Measurements from ENCODE around the gene SCFD2. TPM values are rescaled to one million over a fixed set of nuclear protein-coding genes. Genes with fewer than 3 reads are reported as not detected.

SCFD2 gene
- total and polyA plus RNA-seq, 7 donors = 3.7 to 16.6 (median 10.7) TPM

DNA sequence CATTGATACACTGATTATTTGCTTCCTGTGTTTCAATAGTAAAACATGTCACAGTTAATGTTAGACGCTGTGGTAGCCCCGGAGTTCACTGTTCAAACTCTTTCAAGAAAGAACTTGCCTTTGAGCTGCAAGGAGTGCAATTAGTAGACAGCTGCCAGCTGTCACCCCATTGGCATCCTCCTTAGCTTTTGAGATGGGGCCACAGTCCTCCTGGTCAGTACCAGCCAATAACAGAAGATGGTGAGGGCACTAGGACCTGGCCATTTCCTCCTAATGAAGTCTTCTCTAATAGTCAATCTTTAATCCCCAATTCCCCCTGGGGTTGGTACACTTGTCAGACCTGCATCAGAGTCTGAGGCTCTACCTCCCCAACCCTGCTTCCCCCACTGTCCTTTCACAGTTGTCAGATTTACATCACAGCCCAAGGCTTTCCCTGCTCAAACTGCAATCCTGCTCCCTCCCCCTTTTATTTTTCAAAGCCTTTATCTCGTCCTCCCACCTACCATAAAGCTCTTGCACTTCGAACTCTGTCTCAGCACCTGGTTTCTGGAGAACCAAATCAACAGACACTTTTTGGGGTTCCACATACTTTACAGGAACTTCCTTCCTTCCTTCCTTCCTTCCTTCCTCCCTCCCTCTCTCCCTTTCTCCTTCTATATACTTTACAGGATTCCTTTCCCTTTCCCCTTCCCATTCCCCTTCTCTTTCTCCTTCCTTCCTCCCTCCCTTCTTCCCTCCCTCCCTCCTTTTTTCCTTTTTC lies 321.8 kb downstream of the SCFD2 start:
- no peak for DNase-seq
- Histone ChIP-seq H3K9me3 (no peaks in the 10 kb centered on the region), H3K27ac (no peak overlapping the region), H3K27me3 (no peaks in the 10 kb centered on the region), H3K4me1 (no peaks in the 10 kb centered on the region), H3K36me3 (no peaks in the 10 kb centered on the region), H3K4me3 (no peak overlapping the region)
- intact Hi-C loops (cut with DNase I) = no loop called here
- TF ChIP-seq EP300 (IDR thresholded peaks at IDR 0.05) = no peak
- TF ChIP-seq, protein P1, sequence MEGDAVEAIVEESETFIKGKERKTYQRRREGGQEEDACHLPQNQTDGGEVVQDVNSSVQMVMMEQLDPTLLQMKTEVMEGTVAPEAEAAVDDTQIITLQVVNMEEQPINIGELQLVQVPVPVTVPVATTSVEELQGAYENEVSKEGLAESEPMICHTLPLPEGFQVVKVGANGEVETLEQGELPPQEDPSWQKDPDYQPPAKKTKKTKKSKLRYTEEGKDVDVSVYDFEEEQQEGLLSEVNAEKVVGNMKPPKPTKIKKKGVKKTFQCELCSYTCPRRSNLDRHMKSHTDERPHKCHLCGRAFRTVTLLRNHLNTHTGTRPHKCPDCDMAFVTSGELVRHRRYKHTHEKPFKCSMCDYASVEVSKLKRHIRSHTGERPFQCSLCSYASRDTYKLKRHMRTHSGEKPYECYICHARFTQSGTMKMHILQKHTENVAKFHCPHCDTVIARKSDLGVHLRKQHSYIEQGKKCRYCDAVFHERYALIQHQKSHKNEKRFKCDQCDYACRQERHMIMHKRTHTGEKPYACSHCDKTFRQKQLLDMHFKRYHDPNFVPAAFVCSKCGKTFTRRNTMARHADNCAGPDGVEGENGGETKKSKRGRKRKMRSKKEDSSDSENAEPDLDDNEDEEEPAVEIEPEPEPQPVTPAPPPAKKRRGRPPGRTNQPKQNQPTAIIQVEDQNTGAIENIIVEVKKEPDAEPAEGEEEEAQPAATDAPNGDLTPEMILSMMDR (IDR thresholded peaks at IDR 0.05) = no peak
- TF ChIP-seq POLR2A (IDR thresholded peaks at IDR 0.05) = no peak
- TF ChIP-seq POLR2AphosphoS5 (IDR thresholded peaks at IDR 0.05) = no peak
- 54 to 76% methylated on average over 4 of the region's 4 CpGs for WGBS, 2 donors

DNA sequence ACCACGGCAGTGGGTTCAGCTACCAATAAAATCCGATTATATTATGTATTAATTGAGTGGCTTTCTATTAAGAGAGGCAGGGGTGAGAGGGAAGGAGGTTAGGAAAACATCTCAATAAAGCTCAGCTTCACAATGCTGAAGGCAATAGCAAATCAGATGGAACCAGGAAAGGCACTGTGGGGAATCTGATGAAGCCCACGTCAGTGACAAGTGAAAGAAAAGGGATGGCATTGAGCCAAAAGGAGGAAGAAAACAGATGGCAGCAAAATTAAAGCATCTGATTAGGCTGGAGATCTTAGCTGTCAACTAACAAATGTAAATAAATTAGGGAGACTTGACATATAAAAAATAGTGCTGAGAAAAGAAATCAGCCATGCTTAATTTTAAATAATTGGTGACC lies 322.8 kb downstream of the SCFD2 start:
- H3K4me1 ChIP-seq = no peaks in the 10 kb centered on the region
- 77 to 83% methylated on average over 3 of the region's 3 CpGs for whole genome bisulfite sequencing, 2 donors
- H3K27ac ChIP-seq = no peak overlapping the region
- no peaks in the 10 kb centered on the region for H3K9me3 ChIP-seq
- intact Hi-C loops (cut with DNase I) = no loop called here
- no peaks in the 10 kb centered on the region for H3K27me3 ChIP-seq
- DNase-seq = no peak
- no peak overlapping the region for H3K4me3 ChIP-seq
- TF ChIP-seq EP300 (IDR thresholded peaks at IDR 0.05) (no peak), POLR2A (IDR thresholded peaks at IDR 0.05) (no peak), POLR2AphosphoS5 (IDR thresholded peaks at IDR 0.05) (no peak)
- TF ChIP-seq, protein P1 (IDR thresholded peaks at IDR 0.05) = no peak
- H3K36me3 ChIP-seq = no peaks in the 10 kb centered on the region

DNA sequence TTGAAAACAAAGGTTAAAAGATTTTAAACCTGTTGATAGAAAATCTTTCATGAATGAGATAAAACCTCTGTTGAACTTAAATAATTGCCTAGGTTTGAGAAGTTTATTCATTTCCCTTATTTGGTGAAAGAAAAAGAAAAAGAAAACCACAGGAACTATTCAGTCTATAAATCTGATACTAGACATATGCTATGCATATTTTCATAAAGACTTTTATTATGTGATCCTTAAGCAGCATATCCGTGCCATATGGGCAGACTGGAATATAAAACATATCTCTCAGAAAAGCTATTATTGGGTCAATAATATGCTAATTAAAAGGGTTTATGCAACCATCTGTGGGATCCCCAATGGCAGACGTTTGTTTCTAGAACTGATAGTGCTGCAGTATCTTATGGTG lies 325.0 kb downstream of the SCFD2 start:
- no peaks in the 10 kb centered on the region for H3K4me1 ChIP-seq
- intact Hi-C loops (cut with DNase I) = no loop called here
- no peak overlapping the region for H3K27ac ChIP-seq
- no peak for DNase-seq
- no peaks in the 10 kb centered on the region for H3K27me3 ChIP-seq
- H3K4me3 ChIP-seq = no peak overlapping the region
- no peaks in the 10 kb centered on the region for H3K9me3 ChIP-seq
- WGBS, 2 donors = 79 to 86% methylated on average over 2 of the region's 2 CpGs
- TF ChIP-seq EP300 (IDR thresholded peaks at IDR 0.05) (no peak), POLR2AphosphoS5 (IDR thresholded peaks at IDR 0.05) (no peak), POLR2A (IDR thresholded peaks at IDR 0.05) (no peak)
- TF ChIP-seq, protein P1 (IDR thresholded peaks at IDR 0.05) = no peak
- no peaks in the 10 kb centered on the region for H3K36me3 ChIP-seq

DNA sequence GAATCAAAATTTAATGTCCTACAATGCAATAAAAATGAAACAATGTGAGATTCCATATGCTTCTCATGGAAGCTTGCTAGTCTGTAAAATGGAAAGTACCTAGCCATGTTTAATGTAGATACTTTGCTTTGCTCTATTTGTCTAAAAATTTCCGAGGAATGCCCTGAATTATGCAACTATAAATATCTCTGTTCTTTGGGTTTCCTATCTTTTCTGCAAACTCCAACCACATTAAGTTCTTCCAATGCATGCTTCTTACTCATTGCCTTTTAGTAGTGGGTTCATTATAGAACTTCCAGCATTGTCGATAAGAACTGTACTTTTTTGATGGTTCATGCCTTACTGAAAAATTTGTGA lies 325.4 kb downstream of the SCFD2 start:
- no peak for TF ChIP-seq EP300 (IDR thresholded peaks at IDR 0.05)
- TF ChIP-seq POLR2AphosphoS5 (IDR thresholded peaks at IDR 0.05) = no peak
- TF ChIP-seq, protein P1 (IDR thresholded peaks at IDR 0.05) = no peak
- TF ChIP-seq POLR2A (IDR thresholded peaks at IDR 0.05) = no peak
- H3K27me3 ChIP-seq = no peaks in the 10 kb centered on the region
- intact Hi-C loops (cut with DNase I) = no loop called here
- no peaks in the 10 kb centered on the region for H3K9me3 ChIP-seq
- no peak overlapping the region for H3K4me3 ChIP-seq
- no peak for DNase-seq
- H3K27ac ChIP-seq = no peak overlapping the region
- 89 to 92% methylated on average over 2 of the region's 2 CpGs for WGBS, 2 donors
- no peaks in the 10 kb centered on the region for H3K36me3 ChIP-seq
- no peaks in the 10 kb centered on the region for H3K4me1 ChIP-seq

Data from sigmoid colon (tissue), 7 donors.